Left ventricle myocardium inferior (tissue), 1 donor: ENCODE results near the gene SLC6A14. TPM values are rescaled to one million over a fixed set of nuclear protein-coding genes. Genes with fewer than 3 reads are reported as not detected.
A peak's percentile ranks its signal among the peaks of the same experiment; 100 is the strongest.

Experiments
- DNase-seq: peaks from one replicate; pipeline ENCODE4 v3.0.0-alpha.2; 2020
- H3K27ac ChIP-seq: fragments of 200-600 bp; replicated peaks from 2 replicates; pipeline ENCODE4 v1.8.0; 2021
- H3K27me3 ChIP-seq: fragments of 200-600 bp; 2 replicates; pipeline ENCODE4 v1.8.0; 2021; ENCODE audit warnings: low read depth
- H3K36me3 ChIP-seq: fragments of 200-600 bp; 2 replicates; pipeline ENCODE4 v1.8.0; 2021
- H3K4me1 ChIP-seq: fragments of 200-600 bp; 2 replicates; pipeline ENCODE4 v1.8.0; 2021
- H3K4me3 ChIP-seq: fragments of 200-600 bp; 2 replicates; pipeline ENCODE4 v1.8.0; 2021; ENCODE audit warnings: mild to moderate bottlenecking, moderate library complexity
- H3K9me3 ChIP-seq: fragments of 200-600 bp; replicated peaks from 2 replicates; pipeline ENCODE4 v1.8.0; 2021
- intact Hi-C: fragments of 100-400 bp; cut with micrococcal nuclease; formaldehyde crosslinking; loops from one replicate; pipeline ENCODE4 v1.11.0; 2022
- total RNA-seq: library from RNA; stranded (reverse); fragmentation: NEBNext Ultra II Directional; extraction: Animal tissue kit (Norgen Biotek cat#: 25700); gene quantifications from one replicate; pipeline ENCODE4 v1.2.1, GENCODE V29; 2021
- TF ChIP-seq, protein P1 (sequence below): fragments of 200-600 bp; IDR thresholded peaks from 2 replicates; pipeline ENCODE4 v1.8.0; 2021; ENCODE audit warnings: antibody characterized with exemption, mild to moderate bottlenecking, borderline replicate concordance
- donor health status: DM: no; HTN: yes; CAD: no; lungs with severe emphysema.

Gene SLC6A14
- total RNA-seq, 1 donor from 2014 or later, result not detected

DNA sequence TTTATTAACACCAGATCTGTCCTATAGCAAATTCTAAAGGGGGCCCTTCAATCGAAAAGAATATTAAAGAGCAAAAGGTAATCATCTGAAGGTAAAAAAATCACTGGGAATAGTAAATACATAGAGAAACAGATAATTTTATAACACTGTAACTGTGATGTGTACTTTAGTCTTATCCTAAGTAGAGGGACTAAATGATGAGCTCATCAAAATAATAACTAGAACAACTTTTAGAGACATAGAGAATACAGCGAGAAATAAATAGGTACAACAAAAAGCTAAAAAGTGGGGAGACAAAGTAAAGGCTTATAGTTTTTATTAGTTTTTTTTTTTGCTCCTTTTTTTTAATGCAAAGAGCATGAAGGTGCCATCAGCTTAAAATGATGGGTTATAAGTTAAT, 43.7 kb downstream of the SLC6A14 start:
- Histone ChIP-seq H3K27me3 (no peaks in the 10 kb centered on the region), H3K9me3 (no peaks in the 10 kb centered on the region), H3K4me3 (no peak overlapping the region), H3K4me1 (no peaks in the 10 kb centered on the region), H3K27ac (no peak overlapping the region), H3K36me3 (no peaks in the 10 kb centered on the region)
- TF ChIP-seq, protein P1, sequence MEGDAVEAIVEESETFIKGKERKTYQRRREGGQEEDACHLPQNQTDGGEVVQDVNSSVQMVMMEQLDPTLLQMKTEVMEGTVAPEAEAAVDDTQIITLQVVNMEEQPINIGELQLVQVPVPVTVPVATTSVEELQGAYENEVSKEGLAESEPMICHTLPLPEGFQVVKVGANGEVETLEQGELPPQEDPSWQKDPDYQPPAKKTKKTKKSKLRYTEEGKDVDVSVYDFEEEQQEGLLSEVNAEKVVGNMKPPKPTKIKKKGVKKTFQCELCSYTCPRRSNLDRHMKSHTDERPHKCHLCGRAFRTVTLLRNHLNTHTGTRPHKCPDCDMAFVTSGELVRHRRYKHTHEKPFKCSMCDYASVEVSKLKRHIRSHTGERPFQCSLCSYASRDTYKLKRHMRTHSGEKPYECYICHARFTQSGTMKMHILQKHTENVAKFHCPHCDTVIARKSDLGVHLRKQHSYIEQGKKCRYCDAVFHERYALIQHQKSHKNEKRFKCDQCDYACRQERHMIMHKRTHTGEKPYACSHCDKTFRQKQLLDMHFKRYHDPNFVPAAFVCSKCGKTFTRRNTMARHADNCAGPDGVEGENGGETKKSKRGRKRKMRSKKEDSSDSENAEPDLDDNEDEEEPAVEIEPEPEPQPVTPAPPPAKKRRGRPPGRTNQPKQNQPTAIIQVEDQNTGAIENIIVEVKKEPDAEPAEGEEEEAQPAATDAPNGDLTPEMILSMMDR, result no peak
- intact Hi-C loops, result no loop called here
- DNase-seq, result no peak

DNA sequence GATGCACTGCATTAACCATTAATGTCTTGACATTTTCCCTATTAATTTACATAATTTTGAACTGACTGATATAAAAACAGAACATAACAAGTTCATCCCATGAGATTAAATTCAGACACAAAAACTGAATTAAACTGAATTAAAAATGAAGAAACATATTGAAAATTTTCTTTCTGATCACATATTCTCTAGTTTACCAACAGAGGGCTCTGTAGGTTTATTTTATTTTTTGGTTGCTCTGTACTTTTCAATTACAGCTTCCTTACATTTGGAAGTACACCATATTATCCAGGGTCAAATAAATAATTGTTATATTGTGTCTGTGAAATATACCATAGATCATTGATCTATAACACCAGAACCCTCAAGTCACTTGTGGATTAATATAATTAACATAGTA, 53.7 kb downstream of the SLC6A14 start:
- H3K4me1 ChIP-seq, result no peaks in the 10 kb centered on the region
- no peak for DNase-seq
- no peaks in the 10 kb centered on the region for H3K27me3 ChIP-seq
- no peaks in the 10 kb centered on the region for H3K36me3 ChIP-seq
- H3K27ac ChIP-seq, result no peak overlapping the region
- no peak overlapping the region for H3K4me3 ChIP-seq
- TF ChIP-seq, protein P1, result peak; percentile 36
- no peaks in the 10 kb centered on the region for H3K9me3 ChIP-seq
- intact Hi-C loops, result no loop called here

- H3K27me3 ChIP-seq, result no peaks in the 10 kb centered on the region
- TF ChIP-seq, protein P1, result no peak
- no peaks in the 10 kb centered on the region for H3K36me3 ChIP-seq
- DNase-seq, result no peak
- H3K4me1 ChIP-seq, result no peaks in the 10 kb centered on the region
- no peak overlapping the region for H3K27ac ChIP-seq
- intact Hi-C loops, result no loop called here
- H3K9me3 ChIP-seq, result no peaks in the 10 kb centered on the region
- H3K4me3 ChIP-seq, result no peak overlapping the region
These were observed 56.9 kb downstream of the SLC6A14 start for GRCh38 chrX:116493271-116493670.

DNA sequence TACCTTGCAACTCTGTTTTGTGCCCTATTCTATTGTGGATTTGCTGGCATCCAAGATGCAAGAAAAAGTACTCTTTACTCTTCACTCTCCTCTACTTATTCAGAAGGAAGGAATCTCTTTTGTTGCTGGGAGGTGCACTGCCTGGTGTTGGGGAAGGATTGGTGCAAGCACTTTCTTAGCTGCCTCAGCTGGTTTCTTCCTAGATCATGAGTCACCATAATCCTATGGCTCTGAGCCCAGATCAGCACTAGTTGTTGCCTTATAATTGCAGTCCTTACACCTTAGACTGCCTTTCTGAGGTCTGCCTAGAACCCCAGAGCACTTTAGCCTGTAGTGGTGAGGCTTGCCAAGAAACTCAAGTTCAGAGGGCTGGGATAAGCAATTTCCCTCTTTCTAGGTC, 63.4 kb downstream of the SLC6A14 start:
- intact Hi-C loops, result no loop called here
- Histone ChIP-seq H3K4me1 (no peaks in the 10 kb centered on the region), H3K27ac (no peak overlapping the region), H3K4me3 (no peak overlapping the region), H3K36me3 (no peaks in the 10 kb centered on the region), H3K9me3 (peaks cover 10% of the 10 kb centered on the region), H3K27me3 (no peaks in the 10 kb centered on the region)
- TF ChIP-seq, protein P1, result no peak
- no peak for DNase-seq

Other genes starting within 250 kb of the SLC6A14 start
- gene CT83, start 26.4 kb downstream of the SLC6A14 start, total RNA-seq, result not detected